CD8-positive, alpha-beta memory T cell (primary cell): Measurements from ENCODE around the gene KDF1. TPM values are rescaled to one million over a fixed set of nuclear protein-coding genes. Genes with fewer than 3 reads are reported as not detected.

Source experiments
- CTCF ChIA-PET: fragments of 350-600 bp; sonication (Branson Sonifier 250); formaldehyde crosslinking; loops from one replicate; lab custom pipeline; 2021; ENCODE audit warnings: antibody characterized with exemption; lab: Charles Lee
- POLR2A ChIA-PET: fragments of 350-600 bp; sonication (Branson Sonifier 250); formaldehyde crosslinking; loops from one replicate; lab custom pipeline; 2021; ENCODE audit warnings: antibody characterized with exemption; lab: Charles Lee
- DNase-seq, 5 donors: peaks; one replicate each; pipeline versions ENCODE4 v3.0.0 to v3.0.0-alpha.2; 2020 to 2022; ENCODE audit warnings: mixed read lengths in 1 of 5
- H3K27ac ChIP-seq: one replicate; pipeline ENCODE4 v1.7.0; 2013; ENCODE audit warnings: low read depth, mild to moderate bottlenecking, low read length, moderate library complexity
- H3K27me3 ChIP-seq: 2 replicates; pipeline ENCODE4 v1.7.0; 2013; ENCODE audit warnings: low read length, mild to moderate bottlenecking; ENCODE audit not compliant: insufficient read depth, poor library complexity, severe bottlenecking
- H3K36me3 ChIP-seq: 2 replicates; pipeline ENCODE4 v1.7.0; 2013; ENCODE audit warnings: mild to moderate bottlenecking, low read length, moderate library complexity; ENCODE audit not compliant: insufficient read depth
- H3K4me1 ChIP-seq: 2 replicates; pipeline ENCODE4 v1.7.0; 2013; ENCODE audit warnings: mild to moderate bottlenecking, low read length, moderate library complexity; ENCODE audit not compliant: insufficient read depth
- H3K4me3 ChIP-seq: 2 replicates; pipeline ENCODE4 v1.7.0; 2013; ENCODE audit warnings: mild to moderate bottlenecking, low read length
- H3K9me3 ChIP-seq: 2 replicates; pipeline ENCODE4 v1.7.0; 2013; ENCODE audit warnings: mild to moderate bottlenecking, low read length
- H3K27ac Mint-ChIP-seq, 8 donors: one replicate each; pipeline ENCODE4 v1.8.0; 2020 to 2021; ENCODE audit warnings: mixed read lengths in 8 of 8, mild to moderate bottlenecking in 6 of 8, inconsistent platforms in 3 of 8, moderate library complexity in 3 of 8
- H3K27me3 Mint-ChIP-seq, 2 donors: one replicate each; pipeline ENCODE4 v1.8.0; 2020 to 2021; ENCODE audit warnings: mixed read lengths in 2 of 2, mild to moderate bottlenecking in 1 of 2, moderate library complexity in 1 of 2
- H3K36me3 Mint-ChIP-seq, 3 donors: one replicate each; pipeline ENCODE4 v1.8.0; 2020 to 2021; ENCODE audit warnings: mixed read lengths in 3 of 3, inconsistent platforms in 1 of 3, mild to moderate bottlenecking in 1 of 3
- H3K4me1 Mint-ChIP-seq, 3 donors: one replicate each; pipeline ENCODE4 v1.8.0; 2020 to 2021; ENCODE audit warnings: mixed read lengths in 3 of 3, inconsistent platforms in 1 of 3, mild to moderate bottlenecking in 1 of 3
- H3K4me3 Mint-ChIP-seq, 7 donors: one replicate each; pipeline ENCODE4 v1.8.0; 2020 to 2021; ENCODE audit warnings: mixed read lengths in 7 of 7, mild to moderate bottlenecking in 6 of 7, moderate library complexity in 4 of 7, inconsistent platforms in 2 of 7
- H3K9me3 Mint-ChIP-seq, 5 donors: one replicate each; pipeline ENCODE4 v1.8.0; 2020 to 2022; ENCODE audit warnings: mixed read lengths in 5 of 5, mild to moderate bottlenecking in 3 of 5, moderate library complexity in 2 of 5, inconsistent platforms in 1 of 5
- polyA plus RNA-seq: library from polyadenylated mRNA; unstranded; fragments of 300-500 nt; fragmentation: Illumina TruSeq; gene quantifications from one replicate; pipeline ENCODE4 v1.2.3, GENCODE V29; 2021
- total RNA-seq, 2 experiments: library from RNA; stranded (reverse); gene quantifications; one replicate each; pipeline ENCODE4 v1.2.3, GENCODE V29; 2021

The KDF1 gene
- total RNA-seq: under 1 TPM; 0.24 to 0.39 TPM
- 4.6 TPM for polyA plus RNA-seq

DNA sequence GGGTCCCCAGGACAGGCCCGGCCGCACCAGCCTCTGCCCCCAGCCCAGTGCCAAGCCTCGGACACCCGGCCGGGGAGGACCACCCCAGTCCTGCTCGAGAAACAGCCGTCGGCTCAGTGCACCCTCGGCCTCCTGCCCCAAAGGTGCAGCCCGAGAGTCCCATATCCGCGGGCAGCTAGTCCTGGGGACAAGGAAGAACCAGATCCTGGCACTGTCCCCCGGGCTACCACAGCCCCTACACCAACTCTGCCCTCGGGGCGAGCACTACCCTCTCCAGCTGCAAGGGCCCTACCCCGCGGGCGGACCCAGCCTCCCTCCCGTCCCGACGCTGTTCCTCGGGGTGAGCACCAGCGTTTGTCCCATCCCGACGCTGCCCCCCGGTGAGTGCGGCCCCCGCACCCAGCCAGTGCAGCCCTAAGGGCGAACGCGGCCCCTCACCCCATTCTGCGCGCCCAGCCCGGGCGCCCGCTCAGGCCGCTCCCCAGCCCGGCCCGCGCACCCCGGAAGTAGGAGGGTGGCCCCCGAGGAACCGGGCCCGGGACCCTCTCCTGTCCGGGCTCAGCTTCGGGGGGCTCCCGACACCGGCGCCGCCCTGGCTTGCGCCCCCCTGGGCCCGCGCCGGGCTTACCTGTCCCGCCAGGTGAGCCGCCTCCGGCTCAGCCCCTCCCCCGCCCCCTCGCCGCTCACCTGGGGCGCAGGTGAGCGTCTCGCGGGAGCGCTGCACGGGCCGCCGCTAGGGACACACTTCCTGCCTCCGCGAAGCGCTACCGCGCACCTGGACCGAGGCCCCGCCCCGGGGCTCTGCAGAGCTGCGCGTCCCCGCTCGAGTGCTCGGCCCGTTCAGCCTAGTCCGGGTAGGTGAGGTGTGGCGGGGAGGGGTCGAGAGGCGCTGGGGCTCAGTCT is at the start of gene KDF1:
Gene KDF1 (minus strand): TSS at position 747 of the 903 bp plus-strand sequence. CDS start 8,088 bp downstream, outside the sequence.
- peak within 1 kb of the TSS; percentile 24 for H3K27ac ChIP-seq
- H3K4me3 ChIP-seq: peak within 1 kb of the TSS; percentile 51
- Mint-ChIP-seq H3K36me3 (peaks cover 2 to 10% (median 3%) of the 10 kb centered on the region in 3 donors), H3K4me3 (peak within 1 kb of the TSS; percentile 79 to 94 (median 84)), H3K27ac (peak within 1 kb of the TSS in 5 of 8 donors; percentile 40 to 87 (median 69)), H3K4me1 (peaks cover 6 to 17% (median 8%) of the 10 kb centered on the region in 3 donors), H3K27me3 (peaks cover 13 to 31% of the 10 kb centered on the region in 2 donors), H3K9me3 (peaks cover 0 to 4% (median 0%) of the 10 kb centered on the region in 5 donors)
- DNase-seq: peak; percentile 35 to 77 (median 53)
- no peaks in the 10 kb centered on the region for H3K36me3 ChIP-seq
- ChIA-PET POLR2A (interaction anchor here (0.9 kb wide), 1 partner anchor 10 kb away, joined by 3 read pairs; no protein-coding TSS in a partner anchor), CTCF (interaction anchor here (1.5 kb wide), 1 partner anchor 38 kb away, joined by 6 read pairs; no protein-coding TSS in a partner anchor)
- peaks cover 6% of the 10 kb centered on the region for H3K4me1 ChIP-seq
- no peaks in the 10 kb centered on the region for H3K9me3 ChIP-seq
- no peaks in the 10 kb centered on the region for H3K27me3 ChIP-seq

- no peaks in the 10 kb centered on the region for H3K9me3 Mint-ChIP-seq
- no peak overlapping the region for H3K4me3 ChIP-seq
- peaks cover 14% of the 10 kb centered on the region for H3K27me3 ChIP-seq
- H3K36me3 ChIP-seq: no peaks in the 10 kb centered on the region
- no peak for DNase-seq
- no peak overlapping the region for H3K27ac ChIP-seq
- POLR2A ChIA-PET: no interaction called here
- no peaks in the 10 kb centered on the region for H3K4me1 ChIP-seq
- no peaks in the 10 kb centered on the region for H3K36me3 Mint-ChIP-seq
- peaks cover 21 to 33% of the 10 kb centered on the region in 2 donors for H3K27me3 Mint-ChIP-seq
- no peak overlapping the region for H3K4me3 Mint-ChIP-seq
- CTCF ChIA-PET: interaction anchor here (3.4 kb wide), 1 partner anchor 12 kb away, joined by 17 read pairs; no protein-coding TSS in a partner anchor
- no peaks in the 10 kb centered on the region for H3K9me3 ChIP-seq
- H3K27ac Mint-ChIP-seq: no peak overlapping the region
- peaks cover 3 to 10% (median 6%) of the 10 kb centered on the region in 3 donors for H3K4me1 Mint-ChIP-seq
These were observed 49.4 kb upstream of the KDF1 start for GRCh38 chr1:27009601-27010197.

- no peak for DNase-seq
- ChIA-PET POLR2A (interaction anchor here (0.7 kb wide), 1 partner anchor 13 kb away, joined by 9 read pairs; no protein-coding TSS in a partner anchor), CTCF (interaction anchor here (0.6 to 3.4 kb wide), 3 partner anchors 11 to 549 kb away, joined by 3 to 17 read pairs (median 3); no protein-coding TSS in a partner anchor)
- H3K4me1 Mint-ChIP-seq: peaks cover 3 to 9% (median 5%) of the 10 kb centered on the region in 3 donors
- no peak overlapping the region for H3K27ac ChIP-seq
- H3K9me3 Mint-ChIP-seq: no peaks in the 10 kb centered on the region
- H3K4me3 ChIP-seq: no peak overlapping the region
- H3K9me3 ChIP-seq: no peaks in the 10 kb centered on the region
- H3K27ac Mint-ChIP-seq: no peak overlapping the region
- H3K4me3 Mint-ChIP-seq: no peak overlapping the region
- H3K4me1 ChIP-seq: no peaks in the 10 kb centered on the region
- peaks cover 16 to 33% of the 10 kb centered on the region in 2 donors for H3K27me3 Mint-ChIP-seq
- peaks cover 14% of the 10 kb centered on the region for H3K27me3 ChIP-seq
- H3K36me3 ChIP-seq: no peaks in the 10 kb centered on the region
- no peaks in the 10 kb centered on the region for H3K36me3 Mint-ChIP-seq
These were observed 47.8 kb upstream of the KDF1 start for GRCh38 chr1:27007909-27008582.

DNA sequence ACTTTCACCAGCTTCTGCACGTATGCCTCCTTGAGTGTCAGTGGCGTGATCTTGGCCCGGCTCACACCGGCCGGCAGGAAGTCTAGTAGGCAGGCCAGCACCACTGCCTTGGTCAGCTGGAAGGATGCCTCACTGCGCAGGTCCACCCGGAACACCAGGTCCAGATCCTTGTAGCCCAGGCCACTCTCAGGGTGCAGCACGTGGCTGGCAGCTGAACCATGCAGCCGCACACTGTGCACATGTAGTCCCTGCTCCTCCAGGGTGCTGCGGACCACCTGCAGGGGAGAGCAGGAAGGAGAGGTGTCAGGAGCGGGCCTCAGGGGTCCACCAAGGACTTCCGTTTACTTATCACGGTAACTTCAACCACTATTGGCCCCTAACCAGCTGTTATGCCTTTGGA is 46.4 kb upstream of the KDF1 start:
- Mint-ChIP-seq H3K27ac (no peak overlapping the region), H3K36me3 (no peaks in the 10 kb centered on the region), H3K27me3 (peaks cover 8 to 26% of the 10 kb centered on the region in 2 donors), H3K9me3 (no peaks in the 10 kb centered on the region), H3K4me1 (no peaks in the 10 kb centered on the region), H3K4me3 (no peak overlapping the region)
- no peaks in the 10 kb centered on the region for H3K9me3 ChIP-seq
- DNase-seq: no peak
- no peaks in the 10 kb centered on the region for H3K4me1 ChIP-seq
- no peaks in the 10 kb centered on the region for H3K36me3 ChIP-seq
- ChIA-PET CTCF (interaction anchor here (1.3 to 2.4 kb wide), 2 partner anchors 9 to 38 kb away, joined by 3 to 11 read pairs; no protein-coding TSS in a partner anchor), POLR2A (interaction anchor here (0.5 kb wide), 1 partner anchor 133 kb away, joined by 5 read pairs; no protein-coding TSS in a partner anchor)
- H3K4me3 ChIP-seq: no peak overlapping the region
- H3K27me3 ChIP-seq: peaks cover 7% of the 10 kb centered on the region
- no peak overlapping the region for H3K27ac ChIP-seq

- Histone ChIP-seq H3K36me3 (no peaks in the 10 kb centered on the region), H3K4me3 (no peak overlapping the region), H3K4me1 (no peaks in the 10 kb centered on the region), H3K27ac (no peak overlapping the region), H3K9me3 (no peaks in the 10 kb centered on the region), H3K27me3 (peaks cover 5% of the 10 kb centered on the region)
- H3K4me1 Mint-ChIP-seq: no peaks in the 10 kb centered on the region
- no peaks in the 10 kb centered on the region for H3K9me3 Mint-ChIP-seq
- POLR2A ChIA-PET: interaction anchor here (0.5 kb wide), 1 partner anchor 134 kb away, joined by 5 read pairs; no protein-coding TSS in a partner anchor
- no peaks in the 10 kb centered on the region for H3K36me3 Mint-ChIP-seq
- peaks cover 4 to 23% of the 10 kb centered on the region in 2 donors for H3K27me3 Mint-ChIP-seq
- CTCF ChIA-PET: interaction anchor here (1.3 to 2.4 kb wide), 2 partner anchors 8 to 39 kb away, joined by 3 to 11 read pairs; no protein-coding TSS in a partner anchor
- H3K27ac Mint-ChIP-seq: no peak overlapping the region
- DNase-seq: no peak
- H3K4me3 Mint-ChIP-seq: no peak overlapping the region
These were observed 45.6 kb upstream of the KDF1 start for GRCh38 chr1:27005648-27006496.

- no peaks in the 10 kb centered on the region for H3K36me3 Mint-ChIP-seq
- DNase-seq: no peak
- no peaks in the 10 kb centered on the region for H3K4me1 Mint-ChIP-seq
- peaks cover 8 to 24% of the 10 kb centered on the region in 2 donors for H3K27me3 Mint-ChIP-seq
- Histone ChIP-seq H3K4me3 (no peak overlapping the region), H3K27ac (no peak overlapping the region), H3K36me3 (no peaks in the 10 kb centered on the region), H3K27me3 (no peaks in the 10 kb centered on the region), H3K9me3 (no peaks in the 10 kb centered on the region), H3K4me1 (no peaks in the 10 kb centered on the region)
- CTCF ChIA-PET: interaction anchor here (2.4 kb wide), 1 partner anchor 8 kb away, joined by 11 read pairs; no protein-coding TSS in a partner anchor
- POLR2A ChIA-PET: no interaction called here
- no peak overlapping the region for H3K4me3 Mint-ChIP-seq
- H3K9me3 Mint-ChIP-seq: no peaks in the 10 kb centered on the region
- H3K27ac Mint-ChIP-seq: no peak overlapping the region
These were observed 44.9 kb upstream of the KDF1 start for GRCh38 chr1:27005166-27005530.
